Right lobe of liver (tissue), 4 donors: Measurements from ENCODE around the gene INO80.

Experiments used
- CTCF ChIP-seq, 4 donors: fragments of 200-600 bp in 3 of 4; fragments of 450-650 bp in 1 of 4; IDR thresholded peaks; one replicate each; pipeline versions ENCODE4 v1.5.1 to v1.8.0; 2016 to 2022; ENCODE audit warnings: antibody characterized with exemption in 4 of 4, mild to moderate bottlenecking in 2 of 4
- POLR2A ChIP-seq: fragments of 450-650 bp; IDR thresholded peaks from one replicate; pipeline ENCODE4 v1.6.1; 2017; ENCODE audit warnings: antibody characterized with exemption, mild to moderate bottlenecking
- donor health status: DM: no; HTN: no; CAD: no.
- donor health status: DM: no; HTN: no; CAD: no.
- donor health status: DM: no; HTN: yes; CAD: no.

DNA sequence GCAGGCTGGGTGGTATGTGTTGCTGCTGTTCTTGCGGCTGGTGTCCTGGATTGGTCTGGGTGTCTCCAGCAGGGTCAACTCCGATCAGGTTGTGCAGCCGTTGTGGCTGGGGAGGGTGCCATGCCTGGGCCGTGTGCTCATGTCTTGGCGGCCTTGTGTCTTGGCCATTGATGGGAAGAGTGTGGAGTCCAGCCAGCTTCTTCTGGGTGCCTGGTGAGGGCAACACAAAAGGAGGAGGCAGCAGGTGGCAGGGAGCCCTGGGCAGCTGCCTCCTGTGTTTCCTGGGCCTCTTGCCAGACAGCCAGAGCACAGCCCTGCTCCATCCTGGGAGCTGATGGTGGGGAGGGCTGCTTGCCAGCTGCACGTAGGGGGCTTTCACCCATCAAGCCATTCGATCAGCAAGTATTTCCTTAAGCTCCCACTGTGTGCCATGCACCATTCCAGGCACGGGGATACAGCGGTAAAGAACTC, 158.5 kb downstream of the INO80 start:
- no peak for TF ChIP-seq POLR2A
- TF ChIP-seq CTCF (IDR thresholded peaks at IDR 0.05): no peak
